Measurements from ENCODE around the gene SCN9A.
"Not testable (repeated sequence)": the region's sequence is repeated elsewhere in the genome, so short reads cannot be mapped to it uniquely, and the experiment has no call there.

Gene SCN9A

DNA sequence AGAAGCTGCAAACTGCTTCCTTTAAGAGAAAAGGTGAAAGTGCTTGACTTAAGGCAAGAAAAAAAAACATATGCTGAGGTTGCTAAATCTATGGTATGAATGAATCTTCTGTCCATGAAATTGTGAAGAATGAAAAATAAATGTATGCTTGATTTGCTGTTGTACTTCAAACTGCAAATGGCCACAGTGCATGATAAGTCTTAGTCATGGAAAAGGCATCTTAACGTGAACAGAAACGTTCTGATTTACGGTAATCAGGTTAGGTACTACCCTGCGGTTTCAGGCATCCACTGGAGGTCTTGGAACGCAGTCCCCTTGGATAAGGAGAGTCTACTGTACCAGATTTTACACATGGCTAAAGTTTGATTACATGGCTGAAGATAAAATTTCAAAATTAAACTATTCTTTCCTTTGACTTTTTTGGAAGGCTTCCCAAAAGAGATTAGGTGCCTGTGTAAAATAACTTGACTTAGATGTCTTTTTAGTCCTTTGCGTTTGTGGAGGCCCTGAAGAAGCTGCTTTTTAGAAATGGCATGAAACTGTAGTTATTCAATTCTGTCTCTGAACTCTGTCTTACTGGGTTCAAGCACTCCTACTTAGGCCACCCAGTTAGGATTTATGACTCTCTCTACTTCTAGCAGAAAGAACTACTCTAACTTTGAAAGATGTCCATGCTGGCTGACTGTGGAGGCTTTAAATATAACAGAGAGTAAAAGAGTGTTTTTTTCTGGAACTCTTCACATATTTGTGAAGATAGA, 35.9 kb upstream of the SCN9A start:
- TF ChIP-seq CTCF (IDR thresholded peaks at IDR 0.05; ENCODE audit: control insufficient read depth, extremely low read depth, insufficient read depth), result no peak
- H3K4me3 ChIP-seq (ENCODE audit: low read depth, low read length), result no peak overlapping the region
- DNase-seq (ENCODE audit: low read depth), result no peak

DNA sequence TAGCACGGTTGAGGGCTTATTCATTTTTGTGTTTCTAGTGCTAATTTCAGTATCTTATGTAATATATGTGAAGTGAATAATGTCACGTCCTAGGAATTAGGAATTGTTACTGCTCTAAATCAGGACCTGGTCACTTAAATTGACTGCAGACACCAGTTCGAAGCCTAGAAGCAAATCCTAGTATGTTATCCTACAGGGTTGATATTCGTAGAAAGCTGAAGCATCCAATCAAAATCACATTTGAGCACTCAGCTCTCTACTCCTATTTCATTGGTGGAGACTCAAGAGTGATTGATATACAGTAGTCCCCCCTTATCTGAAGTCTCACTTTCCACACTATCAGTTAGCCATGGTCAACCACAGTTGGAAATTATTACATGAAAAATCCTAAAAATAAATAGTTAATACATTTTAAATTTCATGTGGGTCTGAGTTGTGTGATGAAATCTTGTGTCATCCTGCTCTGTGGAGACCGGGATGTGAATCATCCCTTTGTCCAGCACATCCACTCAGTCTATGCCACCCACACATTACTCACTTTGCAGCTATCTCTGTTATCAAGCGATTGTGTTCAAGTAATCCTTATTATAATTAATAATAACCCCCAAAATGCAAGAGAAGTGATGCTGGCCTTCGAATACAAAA, 35.2 kb upstream of the SCN9A start:
- no peak for TF ChIP-seq CTCF (IDR thresholded peaks at IDR 0.05; ENCODE audit: control insufficient read depth, extremely low read depth, insufficient read depth)
- no peak for DNase-seq (ENCODE audit: low read depth)
- H3K4me3 ChIP-seq (ENCODE audit: low read depth, low read length), result no peak overlapping the region

DNA sequence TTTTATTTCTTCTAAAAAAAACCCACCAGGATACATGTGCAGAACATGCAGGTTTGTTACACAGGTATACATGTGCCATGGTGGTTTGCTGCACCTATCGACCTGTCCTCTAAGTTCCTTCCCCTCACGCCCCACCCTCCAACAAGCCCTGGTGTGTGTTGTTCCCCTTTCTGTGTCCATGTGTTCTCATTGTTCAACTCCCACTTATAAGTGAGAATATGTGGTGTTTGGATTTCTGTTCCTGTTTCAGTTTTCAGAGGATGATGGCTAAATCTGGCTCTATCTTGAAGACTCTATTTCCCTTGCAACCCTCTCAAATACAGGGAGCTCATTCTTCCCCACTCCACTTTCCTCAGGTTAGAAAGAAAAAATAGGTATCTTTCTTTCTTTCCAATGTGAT, 32.0 kb upstream of the SCN9A start:
- not testable (repeated sequence) for DNase-seq (ENCODE audit: low read depth); H3K4me3 ChIP-seq (ENCODE audit: low read depth, low read length)

GRCh38 chr2:166406374-166406773, 30.6 kb upstream of the SCN9A start:
- no peak overlapping the region for H3K4me3 ChIP-seq (ENCODE audit: low read depth, low read length)
- TF ChIP-seq CTCF (IDR thresholded peaks at IDR 0.05; ENCODE audit: control insufficient read depth, extremely low read depth, insufficient read depth), result no peak
- DNase-seq (ENCODE audit: low read depth), result no peak

DNA sequence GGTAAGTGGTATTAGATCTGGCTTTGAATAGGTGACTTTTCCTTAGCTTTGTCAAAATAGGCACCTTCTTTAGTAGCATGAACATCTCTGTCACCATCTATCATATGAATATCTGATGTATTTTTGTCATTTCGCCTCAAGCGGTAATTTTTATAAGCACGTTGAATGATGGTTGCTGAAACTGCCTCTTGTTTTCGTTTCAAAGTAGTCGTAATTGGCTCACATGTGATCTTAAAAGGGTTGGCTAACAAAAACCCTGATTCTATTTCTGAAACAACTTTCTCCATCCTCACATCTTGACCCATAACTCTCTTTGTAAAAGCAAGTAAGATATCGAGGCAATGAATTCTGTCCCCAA, 29.8 kb upstream of the SCN9A start:
- H3K4me3 ChIP-seq (ENCODE audit: low read depth, low read length), result no peak overlapping the region
- no peak for DNase-seq (ENCODE audit: low read depth)
- no peak for TF ChIP-seq CTCF (IDR thresholded peaks at IDR 0.05; ENCODE audit: control insufficient read depth, extremely low read depth, insufficient read depth)

GRCh38 chr2:166404831-166405568, 29.3 kb upstream of the SCN9A start:
- H3K4me3 ChIP-seq (ENCODE audit: low read depth, low read length), result no peak overlapping the region
- DNase-seq (ENCODE audit: low read depth), result no peak
- TF ChIP-seq CTCF (IDR thresholded peaks at IDR 0.05; ENCODE audit: control insufficient read depth, extremely low read depth, insufficient read depth), result no peak

- H3K4me3 ChIP-seq (ENCODE audit: low read depth, low read length), result no peak overlapping the region
- TF ChIP-seq CTCF (IDR thresholded peaks at IDR 0.05; ENCODE audit: control insufficient read depth, extremely low read depth, insufficient read depth), result no peak
- DNase-seq (ENCODE audit: low read depth), result no peak
These were observed 18.5 kb upstream of the SCN9A start for GRCh38 chr2:166394245-166394644.

Data from LNCaP clone FGC (cell line).